ENCODE measurements around the gene LMTK3. TPM values are rescaled to one million over a fixed set of nuclear protein-coding genes. Genes with fewer than 3 reads are reported as not detected.
A peak's percentile ranks its signal among the peaks of the same experiment; 100 is the strongest.

Gene LMTK3
- total RNA-seq, 1 donor: not detected

DNA sequence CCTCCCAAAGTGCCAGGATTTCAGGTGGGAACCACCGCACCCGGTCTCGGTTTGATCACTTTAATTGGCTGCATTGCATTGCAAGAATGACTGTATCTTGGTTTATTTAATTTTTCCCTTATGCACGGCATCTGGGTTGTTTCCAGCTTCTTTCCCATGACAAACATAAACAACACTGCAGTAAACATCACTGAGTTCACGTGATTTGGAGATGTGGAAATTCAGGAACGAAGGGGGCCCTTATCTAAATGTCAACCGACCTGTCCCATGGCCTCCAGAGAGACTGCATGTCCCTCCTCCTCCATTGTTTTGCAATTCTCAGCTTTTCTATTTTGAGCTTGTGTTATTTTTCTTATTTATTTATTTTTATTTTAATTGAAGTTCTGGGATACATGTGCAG is 25.9 kb upstream of the LMTK3 start:
- no peak overlapping the region for H3K4me3 ChIP-seq (ENCODE audit: insufficient read depth, low read length)
- no peaks in the 10 kb centered on the region for H3K79me2 ChIP-seq (ENCODE audit: insufficient read depth, low read length)
- H3K9me3 ChIP-seq (ENCODE audit: low read depth, low read length): no peaks in the 10 kb centered on the region
- H3K4me1 ChIP-seq (ENCODE audit: insufficient read depth, low read length): no peaks in the 10 kb centered on the region
- H4K20me1 ChIP-seq (ENCODE audit: insufficient read depth, low read length): no peaks in the 10 kb centered on the region
- no peak overlapping the region for H3K27ac ChIP-seq (ENCODE audit: low read depth, low read length)
- no peak for DNase-seq (ENCODE audit: insufficient read length, low spot score, missing footprints)
- TF ChIP-seq, protein P1, sequence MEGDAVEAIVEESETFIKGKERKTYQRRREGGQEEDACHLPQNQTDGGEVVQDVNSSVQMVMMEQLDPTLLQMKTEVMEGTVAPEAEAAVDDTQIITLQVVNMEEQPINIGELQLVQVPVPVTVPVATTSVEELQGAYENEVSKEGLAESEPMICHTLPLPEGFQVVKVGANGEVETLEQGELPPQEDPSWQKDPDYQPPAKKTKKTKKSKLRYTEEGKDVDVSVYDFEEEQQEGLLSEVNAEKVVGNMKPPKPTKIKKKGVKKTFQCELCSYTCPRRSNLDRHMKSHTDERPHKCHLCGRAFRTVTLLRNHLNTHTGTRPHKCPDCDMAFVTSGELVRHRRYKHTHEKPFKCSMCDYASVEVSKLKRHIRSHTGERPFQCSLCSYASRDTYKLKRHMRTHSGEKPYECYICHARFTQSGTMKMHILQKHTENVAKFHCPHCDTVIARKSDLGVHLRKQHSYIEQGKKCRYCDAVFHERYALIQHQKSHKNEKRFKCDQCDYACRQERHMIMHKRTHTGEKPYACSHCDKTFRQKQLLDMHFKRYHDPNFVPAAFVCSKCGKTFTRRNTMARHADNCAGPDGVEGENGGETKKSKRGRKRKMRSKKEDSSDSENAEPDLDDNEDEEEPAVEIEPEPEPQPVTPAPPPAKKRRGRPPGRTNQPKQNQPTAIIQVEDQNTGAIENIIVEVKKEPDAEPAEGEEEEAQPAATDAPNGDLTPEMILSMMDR (IDR thresholded peaks at IDR 0.05; ENCODE audit: extremely low read depth, low read depth, low read length): no peak
- no peaks in the 10 kb centered on the region for H3K27me3 ChIP-seq (ENCODE audit: insufficient read depth, low read length)
- no peak overlapping the region for H3K4me2 ChIP-seq (ENCODE audit: insufficient read depth, low read length)
- H3K36me3 ChIP-seq (ENCODE audit: insufficient read depth, low read length): no peaks in the 10 kb centered on the region
- H2AFZ ChIP-seq (ENCODE audit: low read length): no peak overlapping the region

DNA sequence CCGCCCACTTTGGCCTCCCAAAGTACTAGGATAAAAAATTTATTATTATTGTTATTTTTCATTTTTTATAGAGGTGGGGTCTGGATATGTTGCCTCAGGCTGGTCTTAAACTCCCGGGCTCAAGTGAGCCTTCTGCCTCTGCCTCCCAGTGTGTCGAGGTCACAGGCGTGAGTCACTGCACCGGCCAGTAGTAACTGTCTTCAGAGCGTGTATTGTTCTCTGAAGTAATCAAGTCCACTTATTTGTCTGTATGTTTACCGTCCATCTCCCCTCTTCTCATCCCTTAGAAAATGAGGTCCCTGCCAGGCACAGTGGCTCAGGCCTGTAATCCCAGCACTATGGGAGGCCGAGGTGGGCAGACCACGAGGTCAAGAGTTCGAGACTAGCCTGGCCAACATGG is 22.1 kb upstream of the LMTK3 start:
- no peak overlapping the region for H2AFZ ChIP-seq (ENCODE audit: low read length)
- no peak overlapping the region for H3K27ac ChIP-seq (ENCODE audit: low read depth, low read length)
- DNase-seq (ENCODE audit: insufficient read length, low spot score, missing footprints): no peak
- no peak overlapping the region for H3K4me3 ChIP-seq (ENCODE audit: insufficient read depth, low read length)
- no peak overlapping the region for H3K4me2 ChIP-seq (ENCODE audit: insufficient read depth, low read length)
- peaks cover 5% of the 10 kb centered on the region for H3K9me3 ChIP-seq (ENCODE audit: low read depth, low read length)
- H3K27me3 ChIP-seq (ENCODE audit: insufficient read depth, low read length): peaks cover 6% of the 10 kb centered on the region
- no peaks in the 10 kb centered on the region for H3K4me1 ChIP-seq (ENCODE audit: insufficient read depth, low read length)
- TF ChIP-seq, protein P1 (IDR thresholded peaks at IDR 0.05; ENCODE audit: extremely low read depth, low read depth, low read length): no peak
- no peaks in the 10 kb centered on the region for H4K20me1 ChIP-seq (ENCODE audit: insufficient read depth, low read length)
- no peaks in the 10 kb centered on the region for H3K36me3 ChIP-seq (ENCODE audit: insufficient read depth, low read length)
- no peaks in the 10 kb centered on the region for H3K79me2 ChIP-seq (ENCODE audit: insufficient read depth, low read length)

DNA sequence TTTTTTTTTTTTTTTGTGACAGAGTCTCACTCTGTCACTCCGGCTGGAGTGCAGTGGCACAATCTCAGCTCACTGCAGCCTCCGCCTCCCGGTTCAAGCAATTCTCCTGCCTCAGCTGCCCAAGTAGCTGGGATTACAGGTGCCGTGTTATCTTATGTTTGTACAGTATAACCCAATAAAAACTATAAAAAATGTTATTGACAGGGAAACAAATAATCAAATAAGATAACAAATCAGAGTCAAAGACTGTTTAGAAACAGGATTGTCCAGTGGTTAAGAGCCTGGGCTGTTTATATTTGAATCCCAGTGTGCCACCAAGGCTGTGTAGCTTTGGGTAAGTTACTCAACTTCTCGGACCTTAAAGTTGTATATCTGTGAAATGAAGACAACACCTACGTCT is 19.1 kb upstream of the LMTK3 start:
- no peaks in the 10 kb centered on the region for H3K4me1 ChIP-seq (ENCODE audit: insufficient read depth, low read length)
- no peaks in the 10 kb centered on the region for H4K20me1 ChIP-seq (ENCODE audit: insufficient read depth, low read length)
- H3K27me3 ChIP-seq (ENCODE audit: insufficient read depth, low read length): peaks cover 6% of the 10 kb centered on the region
- H3K36me3 ChIP-seq (ENCODE audit: insufficient read depth, low read length): no peaks in the 10 kb centered on the region
- H3K9me3 ChIP-seq (ENCODE audit: low read depth, low read length): peaks cover 5% of the 10 kb centered on the region
- no peak overlapping the region for H3K4me3 ChIP-seq (ENCODE audit: insufficient read depth, low read length)
- H2AFZ ChIP-seq (ENCODE audit: low read length): no peak overlapping the region
- no peak overlapping the region for H3K27ac ChIP-seq (ENCODE audit: low read depth, low read length)
- TF ChIP-seq, protein P1 (IDR thresholded peaks at IDR 0.05; ENCODE audit: extremely low read depth, low read depth, low read length): no peak
- DNase-seq (ENCODE audit: insufficient read length, low spot score, missing footprints): no peak
- H3K4me2 ChIP-seq (ENCODE audit: insufficient read depth, low read length): no peak overlapping the region
- no peaks in the 10 kb centered on the region for H3K79me2 ChIP-seq (ENCODE audit: insufficient read depth, low read length)

DNA sequence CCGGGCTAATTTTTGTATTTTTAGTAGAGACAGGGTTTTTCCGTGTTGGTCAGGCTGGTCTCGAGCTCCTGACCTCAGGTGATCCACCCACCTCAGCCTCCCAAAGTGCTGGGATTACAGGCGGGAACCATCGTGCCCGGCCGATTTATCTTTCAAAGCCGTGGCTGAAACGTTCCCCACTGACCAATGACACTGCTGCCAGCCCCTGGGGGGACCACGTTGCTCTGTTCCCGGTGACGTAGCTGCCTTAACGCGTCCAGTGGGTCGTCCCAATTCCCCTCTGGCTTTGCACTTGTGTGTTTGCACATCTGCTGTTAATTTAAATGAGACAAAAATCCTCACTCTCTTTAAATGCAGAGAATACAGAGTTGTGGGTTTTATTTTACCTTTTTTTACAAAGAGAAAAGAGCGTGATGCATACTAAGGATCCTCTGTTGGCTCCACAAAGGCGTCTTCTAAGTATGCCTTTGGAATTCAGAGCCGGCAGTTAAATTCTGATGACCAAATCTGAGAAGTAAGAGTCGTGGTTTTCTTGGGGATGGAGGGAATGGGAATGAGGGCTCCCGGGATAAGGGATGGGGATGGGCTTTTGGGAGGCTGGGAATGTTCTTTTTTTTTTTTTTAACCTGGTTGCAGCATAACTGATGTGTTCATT is 18.6 kb upstream of the LMTK3 start:
- DNase-seq (ENCODE audit: insufficient read length, low spot score, missing footprints): peak; percentile 57
- TF ChIP-seq, protein P1 (IDR thresholded peaks at IDR 0.05; ENCODE audit: extremely low read depth, low read depth, low read length): no peak
- Histone ChIP-seq H4K20me1 (ENCODE audit: insufficient read depth, low read length) (no peaks in the 10 kb centered on the region), H3K27ac (ENCODE audit: low read depth, low read length) (no peak overlapping the region), H3K27me3 (ENCODE audit: insufficient read depth, low read length) (peaks cover 6% of the 10 kb centered on the region), H3K4me1 (ENCODE audit: insufficient read depth, low read length) (no peaks in the 10 kb centered on the region), H3K4me3 (ENCODE audit: insufficient read depth, low read length) (no peak overlapping the region), H3K9me3 (ENCODE audit: low read depth, low read length) (peaks cover 5% of the 10 kb centered on the region), H3K36me3 (ENCODE audit: insufficient read depth, low read length) (no peaks in the 10 kb centered on the region), H3K4me2 (ENCODE audit: insufficient read depth, low read length) (no peak overlapping the region), H2AFZ (ENCODE audit: low read length) (peak overlapping the region; percentile 51), H3K79me2 (ENCODE audit: insufficient read depth, low read length) (no peaks in the 10 kb centered on the region)
